A673 (cell line): ENCODE results near the gene C9.

ENCODE experiments used
- CTCF ChIP-seq: fragments of 300-800, 200-600 bp; sonication (generic); conservative IDR thresholded peaks from 2 replicates; pipeline ENCODE4 v1.5.1; 2017; ENCODE audit warnings: low read depth, mild to moderate bottlenecking, antibody characterized with exemption, low read length, moderate library complexity, mixed read lengths
- EZH2 ChIP-seq: fragments of 200-600 bp; sonication (generic); IDR thresholded peaks from 2 replicates; pipeline ENCODE4 v1.6.1; 2017; ENCODE audit warnings: borderline replicate concordance, low read depth, mild to moderate bottlenecking, mixed read lengths, antibody characterized with exemption, low read length; ENCODE audit not compliant: poor library complexity, severe bottlenecking

DNA sequence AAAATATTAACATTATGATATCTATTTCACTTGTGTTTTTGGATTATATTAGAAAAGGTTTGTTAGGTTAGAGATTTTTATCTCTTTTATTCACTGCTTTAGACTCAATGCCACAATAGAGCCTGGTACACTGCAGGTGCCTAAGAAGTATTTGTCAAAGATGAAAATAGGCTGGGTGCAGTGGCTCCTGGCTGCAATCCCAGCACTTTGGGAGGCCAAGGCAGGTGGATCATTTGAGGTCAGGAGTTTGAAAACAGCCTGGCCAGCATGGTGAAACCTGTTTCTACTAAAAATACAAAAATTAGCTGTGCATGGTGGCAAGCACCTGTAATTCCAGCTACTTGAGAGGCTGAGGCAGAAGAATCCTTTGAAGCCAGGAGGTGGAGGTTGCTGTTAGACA is 64.3 kb downstream of the C9 start:
- TF ChIP-seq CTCF (no peak), EZH2 (no peak)
